ENCODE results near the gene RIN3. TPM values are rescaled to one million over a fixed set of nuclear protein-coding genes. Genes with fewer than 3 reads are reported as not detected.

RIN3 gene
- total RNA-seq, 2 donors from 2014 or later = 6.6 to 11.8 TPM

DNA sequence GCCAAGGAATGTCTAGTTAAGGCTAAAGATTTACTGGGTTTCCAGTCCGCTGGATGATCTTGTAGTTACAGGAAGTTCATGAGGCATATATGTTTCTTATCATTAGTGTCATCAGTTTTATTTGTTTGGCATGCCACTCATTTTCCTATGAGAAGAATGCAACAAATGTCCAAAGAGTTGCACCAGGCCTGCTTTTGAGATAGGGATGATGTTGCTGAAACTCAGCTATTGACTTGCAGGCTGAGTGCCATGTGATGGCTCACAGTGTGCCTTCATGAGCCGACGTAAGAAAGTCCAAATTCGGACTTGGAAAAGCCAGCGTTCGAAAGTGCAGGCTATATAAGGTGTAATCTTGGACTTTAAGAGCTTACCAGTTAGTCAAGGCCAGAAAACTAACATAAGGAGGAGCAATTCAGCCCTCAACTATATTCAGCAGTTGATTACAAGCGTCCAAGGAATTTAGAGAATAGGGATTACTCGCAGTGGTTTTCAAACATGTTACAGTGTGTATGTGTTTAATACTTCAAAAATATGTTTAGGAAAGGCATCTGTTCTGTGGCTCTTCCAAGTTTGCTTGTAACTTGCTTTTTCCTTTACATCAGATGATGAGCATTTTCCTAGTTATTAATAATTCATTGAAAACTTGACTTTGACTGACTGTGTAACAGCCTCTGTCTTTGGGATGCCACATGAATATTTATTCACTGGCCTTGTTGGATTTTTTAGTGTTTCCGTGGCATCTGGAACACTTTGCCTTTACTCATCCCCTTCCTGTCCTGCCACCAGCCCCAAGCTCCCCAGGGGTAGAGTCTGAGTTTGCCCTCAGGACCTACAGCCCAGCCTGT lies 133.6 kb downstream of the RIN3 start:
- H3K4me1 ChIP-seq = peaks cover 0 to 9% of the 10 kb centered on the region in 2 donors
- no peak for DNase-seq (ENCODE audit: low spot score)
- no peaks in the 10 kb centered on the region for H3K27me3 ChIP-seq
- H3K4me3 ChIP-seq = no peak overlapping the region
- H3K36me3 ChIP-seq = peaks cover 8% of the 10 kb centered on the region
- H3K27ac ChIP-seq = peak overlapping the region; percentile 37 to 48
- no peak for TF ChIP-seq CTCF (IDR thresholded peaks at IDR 0.05)
- peaks cover 3 to 5% of the 10 kb centered on the region in 2 donors for H3K9me3 ChIP-seq

- no peak for DNase-seq (ENCODE audit: low spot score)
- Histone ChIP-seq H3K27me3 (no peaks in the 10 kb centered on the region), H3K27ac (peak overlapping the region; percentile 39 to 48), H3K9me3 (peaks cover 3 to 5% of the 10 kb centered on the region in 2 donors), H3K4me1 (peaks cover 0 to 9% of the 10 kb centered on the region in 2 donors), H3K4me3 (no peak overlapping the region), H3K36me3 (peaks cover 14% of the 10 kb centered on the region)
- TF ChIP-seq CTCF (IDR thresholded peaks at IDR 0.05) = no peak
Observed at GRCh38 chr14:92647797-92648279, 134.3 kb downstream of the RIN3 start.

GRCh38 chr14:92649066-92649465 lies 135.5 kb downstream of the RIN3 start:
- no peak for DNase-seq (ENCODE audit: low spot score)
- TF ChIP-seq CTCF (IDR thresholded peaks at IDR 0.05) = no peak
- Histone ChIP-seq H3K27me3 (no peaks in the 10 kb centered on the region), H3K4me3 (no peak overlapping the region), H3K36me3 (peaks cover 14% of the 10 kb centered on the region), H3K9me3 (peaks cover 3 to 5% of the 10 kb centered on the region in 2 donors), H3K4me1 (peaks cover 0 to 9% of the 10 kb centered on the region in 2 donors), H3K27ac (peak overlapping the region; percentile 39 to 48)

- DNase-seq (ENCODE audit: low spot score) = peak; percentile 80
- Histone ChIP-seq H3K4me3 (no peak overlapping the region), H3K4me1 (peaks cover 0 to 9% of the 10 kb centered on the region in 2 donors), H3K9me3 (peaks cover 2 to 3% of the 10 kb centered on the region in 2 donors), H3K36me3 (peaks cover 14% of the 10 kb centered on the region), H3K27ac (peak overlapping the region; percentile 22 to 36), H3K27me3 (no peaks in the 10 kb centered on the region)
- no peak for TF ChIP-seq CTCF (IDR thresholded peaks at IDR 0.05)
Observed at GRCh38 chr14:92649934-92650545, 136.5 kb downstream of the RIN3 start.

DNA sequence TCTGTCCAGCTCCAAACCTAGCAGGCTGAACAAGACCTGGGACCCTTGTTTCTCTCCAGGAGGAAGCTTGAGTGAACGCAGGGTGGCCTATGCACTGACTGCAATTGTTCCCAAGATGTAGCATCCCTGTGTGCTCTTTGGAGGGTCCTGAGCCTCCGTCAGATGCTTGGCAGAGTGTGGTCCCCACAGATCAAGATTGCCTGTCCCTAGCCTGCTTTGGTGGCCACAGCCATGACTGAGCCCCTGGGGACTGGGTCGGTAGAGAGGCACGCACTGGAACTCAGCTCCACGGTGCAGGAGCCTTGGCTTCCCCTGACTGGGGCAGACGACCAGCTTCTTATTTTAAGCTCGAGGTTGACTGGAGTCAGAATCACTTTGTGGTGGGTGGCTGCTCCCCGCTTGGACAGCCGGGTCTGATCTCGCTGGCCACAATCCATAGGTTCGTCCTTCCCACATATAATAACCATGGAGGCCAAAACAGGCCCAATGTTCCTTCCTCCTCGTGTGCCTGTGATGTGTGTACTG lies 137.1 kb downstream of the RIN3 start:
- TF ChIP-seq CTCF (IDR thresholded peaks at IDR 0.05) = no peak
- no peaks in the 10 kb centered on the region for H3K9me3 ChIP-seq
- peaks cover 0 to 9% of the 10 kb centered on the region in 2 donors for H3K4me1 ChIP-seq
- H3K27ac ChIP-seq = peak overlapping the region; percentile 22 to 36
- DNase-seq (ENCODE audit: low spot score) = no peak
- no peak overlapping the region for H3K4me3 ChIP-seq
- peaks cover 14% of the 10 kb centered on the region for H3K36me3 ChIP-seq
- H3K27me3 ChIP-seq = no peaks in the 10 kb centered on the region
